GM23338 (cell line): ENCODE data around the gene GSTT2B. TPM values are rescaled to one million over a fixed set of nuclear protein-coding genes. Genes with fewer than 3 reads are reported as not detected.

ENCODE experiments used
- ATAC-seq: fragments of 200-7000 bp; cut with Tn5 transposase; 3 replicates; pipeline ENCODE4 v1.9.1; 2020
- DNase-seq: peaks from one replicate; pipeline ENCODE4 v3.0.0-alpha.2; 2015; ENCODE audit warnings: low spot score
- H2AFZ ChIP-seq: fragments of 200-600 bp; sonication (generic); 2 replicates; pipeline ENCODE4 v1.8.0; 2016; ENCODE audit warnings: antibody characterized with exemption, mild to moderate bottlenecking, moderate library complexity
- H3F3A ChIP-seq: fragments of 200-600 bp; sonication (generic); replicated peaks from 2 replicates; pipeline ENCODE4 v1.8.0; 2017; ENCODE audit warnings: antibody characterized with exemption, mixed run types, low read depth
- H3K27ac ChIP-seq: fragments of 200-600 bp; sonication (generic); 2 replicates; pipeline ENCODE4 v1.6.1; 2016; ENCODE audit warnings: low read depth
- H3K27me3 ChIP-seq: fragments of 200-600 bp; sonication (generic); 2 replicates; pipeline ENCODE4 v1.8.0; 2016; ENCODE audit warnings: mild to moderate bottlenecking, mixed run types, moderate library complexity; ENCODE audit not compliant: insufficient read depth
- H3K36me3 ChIP-seq: fragments of 200-600 bp; sonication (generic); 2 replicates; pipeline ENCODE4 v1.8.0; 2016; ENCODE audit warnings: mild to moderate bottlenecking; ENCODE audit not compliant: insufficient read depth
- H3K4me1 ChIP-seq: fragments of 200-600 bp; sonication (generic); 2 replicates; pipeline ENCODE4 v1.8.0; 2016; ENCODE audit warnings: mild to moderate bottlenecking, moderate library complexity; ENCODE audit not compliant: insufficient read depth
- H3K4me2 ChIP-seq: fragments of 200-600 bp; sonication (generic); 2 replicates; pipeline ENCODE4 v1.7.1; 2017; ENCODE audit warnings: mixed run types
- H3K4me3 ChIP-seq: fragments of 200-600 bp; sonication (generic); 2 replicates; pipeline ENCODE4 v1.6.1; 2016; ENCODE audit warnings: mixed run types
- H3K79me2 ChIP-seq: fragments of 200-600 bp; sonication (generic); replicated peaks from 2 replicates; pipeline ENCODE4 v1.8.0; 2017; ENCODE audit warnings: mild to moderate bottlenecking; ENCODE audit not compliant: insufficient read depth
- H3K9me2 ChIP-seq: fragments of 200-600 bp; sonication (generic); 2 replicates; pipeline ENCODE4 v1.8.0; 2017; ENCODE audit not compliant: insufficient read depth
- H4K20me1 ChIP-seq: fragments of 200-600 bp; sonication (generic); replicated peaks from 2 replicates; pipeline ENCODE4 v1.8.0; 2017; ENCODE audit warnings: mild to moderate bottlenecking; ENCODE audit not compliant: insufficient read depth
- H3K27ac Mint-ChIP-seq: 2 replicates; pipeline ENCODE4 v1.8.0; 2020; ENCODE audit warnings: inconsistent platforms, mild to moderate bottlenecking, moderate library complexity, mixed read lengths
- H3K27me3 Mint-ChIP-seq: 3 replicates; pipeline ENCODE4 v1.8.0; 2022; ENCODE audit warnings: low read depth, mild to moderate bottlenecking, moderate library complexity, mixed read lengths, inconsistent platforms; ENCODE audit not compliant: insufficient read depth, poor library complexity
- H3K36me3 Mint-ChIP-seq: 3 replicates; pipeline ENCODE4 v1.8.0; 2021; ENCODE audit warnings: low read depth, mild to moderate bottlenecking, inconsistent platforms, moderate library complexity, mixed read lengths
- H3K4me1 Mint-ChIP-seq: 3 replicates; pipeline ENCODE4 v1.8.0; 2020; ENCODE audit warnings: mild to moderate bottlenecking, inconsistent platforms, mixed read lengths
- H3K4me3 Mint-ChIP-seq: 3 replicates; pipeline ENCODE4 v1.8.0; 2021; ENCODE audit warnings: moderate library complexity, mild to moderate bottlenecking, inconsistent platforms, mixed read lengths
- H3K9me3 Mint-ChIP-seq: 3 replicates; pipeline ENCODE4 v1.8.0; 2020; ENCODE audit warnings: moderate library complexity, mild to moderate bottlenecking, inconsistent platforms, mixed read lengths
- CREB1 ChIP-seq: fragments of 250-450 bp; sonication (Bioruptor Pico); IDR thresholded peaks from 2 replicates; pipeline ENCODE4 v1.5.0; 2020; ENCODE audit warnings: low read depth, mild to moderate bottlenecking, moderate library complexity
- EZH2 ChIP-seq: fragments of 200-600 bp; sonication (generic); IDR thresholded peaks from one replicate; pipeline ENCODE4 v1.8.0; 2017; ENCODE audit warnings: antibody characterized with exemption, mild to moderate bottlenecking, low read depth; ENCODE audit not compliant: unreplicated experiment
- NANOG ChIP-seq: IDR thresholded peaks from 2 replicates; pipeline ENCODE4 v1.6.1; 2016; ENCODE audit warnings: antibody characterized with exemption, borderline replicate concordance
- STAT1 ChIP-seq: IDR thresholded peaks from one replicate; pipeline ENCODE4 v1.6.1; 2016; ENCODE audit warnings: antibody characterized with exemption; ENCODE audit not compliant: unreplicated experiment
- ZNF331 ChIP-seq: fragments of 250-450 bp; sonication (Bioruptor Pico); IDR thresholded peaks from 2 replicates; pipeline ENCODE4 v1.5.0; 2020; ENCODE audit warnings: low read depth, mild to moderate bottlenecking, moderate library complexity
- polyA plus RNA-seq: library from polyadenylated mRNA; unstranded; fragments of >200 nt; fragmentation: Nextera tagmentation; extraction: Ambion mirVana; gene quantifications from 2 replicates; pipeline ENCODE4 v1.2.1, GENCODE V29; 2016
- total RNA-seq: library from RNA; depleted of rRNA; stranded (reverse); fragments of >200 nt; shearing (Covaris generic); gene quantifications from 2 replicates; pipeline ENCODE4 v1.2.3, GENCODE V29; 2014
- TF ChIP-seq, protein P1 (sequence below): IDR thresholded peaks from 2 replicates; pipeline ENCODE4 v1.6.1; 2016; ENCODE audit warnings: antibody characterized with exemption
- TF ChIP-seq, protein P2 (sequence below): IDR thresholded peaks from one replicate; pipeline ENCODE4 v1.6.1; 2018; ENCODE audit warnings: antibody characterized with exemption; ENCODE audit not compliant: unreplicated experiment
- TF ChIP-seq, protein P3 (sequence below): fragments of 250-450 bp; sonication (Bioruptor Pico); IDR thresholded peaks from 2 replicates; pipeline ENCODE4 v1.5.0; 2020; ENCODE audit warnings: mild to moderate bottlenecking, moderate library complexity

GSTT2B gene
- total and polyA plus RNA-seq, 2 experiments from 2014 or later, result 5.7 to 17.2 TPM

DNA sequence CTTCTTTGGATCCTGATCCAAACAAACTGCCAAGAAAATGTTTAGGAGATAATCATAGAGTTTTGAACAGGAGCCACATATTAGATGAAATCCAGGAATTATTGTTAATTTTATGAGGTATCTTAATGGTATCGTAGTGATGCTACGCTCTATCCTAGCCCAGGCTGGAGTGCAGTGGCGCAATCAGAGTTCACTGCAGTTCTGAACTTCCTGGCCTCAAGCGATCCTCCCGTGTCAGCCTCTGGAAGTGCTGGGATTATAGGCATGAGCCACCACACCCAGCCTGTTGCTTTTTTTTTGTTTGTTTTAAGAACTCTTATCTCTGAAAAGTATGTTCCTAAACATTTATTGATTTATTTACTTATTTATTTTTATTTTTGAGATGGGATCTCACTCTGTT, 41.9 kb upstream of the GSTT2B start:
- H2AFZ ChIP-seq, result no peak overlapping the region
- ATAC-seq, result no peak

DNA sequence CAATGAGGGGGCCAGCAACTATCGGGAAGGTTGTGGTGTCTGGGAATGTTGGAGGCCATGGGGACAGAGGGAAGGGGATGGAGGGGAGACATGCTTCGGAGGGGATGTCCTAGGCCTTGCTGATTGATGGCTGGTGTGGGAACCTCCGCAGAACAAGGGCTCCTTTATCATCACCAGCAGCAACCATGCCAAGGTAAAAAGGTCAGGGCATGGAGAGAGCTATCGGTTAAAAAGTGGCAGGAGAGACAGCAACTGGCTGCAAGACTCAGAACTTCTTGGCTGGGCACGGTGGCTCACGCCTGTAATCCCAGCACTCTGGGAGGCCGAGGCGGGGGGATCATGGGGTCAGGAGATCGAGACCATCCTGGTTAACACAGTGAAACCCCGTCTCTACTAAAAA, 41.3 kb upstream of the GSTT2B start:
- Mint-ChIP-seq H3K27me3 (peaks cover 22% of the 10 kb centered on the region), H3K27ac (no peak overlapping the region)
- H3K79me2 ChIP-seq, result no peaks in the 10 kb centered on the region

More for the DNA sequence above, 41.9 kb upstream of the GSTT2B start:
- no peak overlapping the region for H3K4me3 Mint-ChIP-seq
- DNase-seq, result no peak
- H4K20me1 ChIP-seq, result no peaks in the 10 kb centered on the region
- no peaks in the 10 kb centered on the region for H3K36me3 Mint-ChIP-seq
- H3K27me3 Mint-ChIP-seq, result peaks cover 22% of the 10 kb centered on the region
- no peaks in the 10 kb centered on the region; the same call in 1 of the 2 replicates for H3K9me2 ChIP-seq
- H3F3A ChIP-seq, result 0 out of 2 replicates have a peak, but pooled peaks cover 4% of the 10 kb centered on the region
- peaks cover 7% of the 10 kb centered on the region for H3K4me1 Mint-ChIP-seq
- H3K4me3 ChIP-seq, result no peak overlapping the region
- TF ChIP-seq NANOG (no peak), EZH2 (no peak), STAT1 (no peak), CREB1 (CRISPR knock-in tag) (no peak)
- TF ChIP-seq, protein P1, sequence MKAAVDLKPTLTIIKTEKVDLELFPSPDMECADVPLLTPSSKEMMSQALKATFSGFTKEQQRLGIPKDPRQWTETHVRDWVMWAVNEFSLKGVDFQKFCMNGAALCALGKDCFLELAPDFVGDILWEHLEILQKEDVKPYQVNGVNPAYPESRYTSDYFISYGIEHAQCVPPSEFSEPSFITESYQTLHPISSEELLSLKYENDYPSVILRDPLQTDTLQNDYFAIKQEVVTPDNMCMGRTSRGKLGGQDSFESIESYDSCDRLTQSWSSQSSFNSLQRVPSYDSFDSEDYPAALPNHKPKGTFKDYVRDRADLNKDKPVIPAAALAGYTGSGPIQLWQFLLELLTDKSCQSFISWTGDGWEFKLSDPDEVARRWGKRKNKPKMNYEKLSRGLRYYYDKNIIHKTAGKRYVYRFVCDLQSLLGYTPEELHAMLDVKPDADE, result no peak
- H3K36me3 ChIP-seq, result no peaks in the 10 kb centered on the region
- H3K4me1 ChIP-seq, result peaks cover 8% of the 10 kb centered on the region; the same call in 1 of the 2 replicates
- H3K27ac ChIP-seq, result no peak overlapping the region
- H3K4me2 ChIP-seq, result no peak overlapping the region
- no peaks in the 10 kb centered on the region for H3K27me3 ChIP-seq
- no peak overlapping the region for H3K27ac Mint-ChIP-seq
- no peaks in the 10 kb centered on the region; the same call in 2 of the 3 replicates for H3K9me3 Mint-ChIP-seq
- H3K79me2 ChIP-seq, result no peaks in the 10 kb centered on the region

More for the DNA sequence above, 41.3 kb upstream of the GSTT2B start:
- Histone ChIP-seq H3K4me1 (peaks cover 8% of the 10 kb centered on the region; the same call in 1 of the 2 replicates), H3K36me3 (no peaks in the 10 kb centered on the region), H3K9me2 (no peaks in the 10 kb centered on the region; the same call in 1 of the 2 replicates), H4K20me1 (no peaks in the 10 kb centered on the region), H3K4me2 (no peak overlapping the region), H2AFZ (peak overlapping the region; percentile 98; the same call in 1 of the 2 replicates), H3F3A (0 out of 2 replicates have a peak, but pooled peaks cover 4% of the 10 kb centered on the region), H3K27ac (no peak overlapping the region), H3K27me3 (no peaks in the 10 kb centered on the region), H3K4me3 (no peak overlapping the region)
- peaks cover 7% of the 10 kb centered on the region for H3K4me1 Mint-ChIP-seq
- H3K4me3 Mint-ChIP-seq, result no peak overlapping the region
- DNase-seq (no peak), ATAC-seq (no peak)
- no peaks in the 10 kb centered on the region; the same call in 2 of the 3 replicates for H3K9me3 Mint-ChIP-seq
- no peaks in the 10 kb centered on the region for H3K36me3 Mint-ChIP-seq
- TF ChIP-seq, protein P2, sequence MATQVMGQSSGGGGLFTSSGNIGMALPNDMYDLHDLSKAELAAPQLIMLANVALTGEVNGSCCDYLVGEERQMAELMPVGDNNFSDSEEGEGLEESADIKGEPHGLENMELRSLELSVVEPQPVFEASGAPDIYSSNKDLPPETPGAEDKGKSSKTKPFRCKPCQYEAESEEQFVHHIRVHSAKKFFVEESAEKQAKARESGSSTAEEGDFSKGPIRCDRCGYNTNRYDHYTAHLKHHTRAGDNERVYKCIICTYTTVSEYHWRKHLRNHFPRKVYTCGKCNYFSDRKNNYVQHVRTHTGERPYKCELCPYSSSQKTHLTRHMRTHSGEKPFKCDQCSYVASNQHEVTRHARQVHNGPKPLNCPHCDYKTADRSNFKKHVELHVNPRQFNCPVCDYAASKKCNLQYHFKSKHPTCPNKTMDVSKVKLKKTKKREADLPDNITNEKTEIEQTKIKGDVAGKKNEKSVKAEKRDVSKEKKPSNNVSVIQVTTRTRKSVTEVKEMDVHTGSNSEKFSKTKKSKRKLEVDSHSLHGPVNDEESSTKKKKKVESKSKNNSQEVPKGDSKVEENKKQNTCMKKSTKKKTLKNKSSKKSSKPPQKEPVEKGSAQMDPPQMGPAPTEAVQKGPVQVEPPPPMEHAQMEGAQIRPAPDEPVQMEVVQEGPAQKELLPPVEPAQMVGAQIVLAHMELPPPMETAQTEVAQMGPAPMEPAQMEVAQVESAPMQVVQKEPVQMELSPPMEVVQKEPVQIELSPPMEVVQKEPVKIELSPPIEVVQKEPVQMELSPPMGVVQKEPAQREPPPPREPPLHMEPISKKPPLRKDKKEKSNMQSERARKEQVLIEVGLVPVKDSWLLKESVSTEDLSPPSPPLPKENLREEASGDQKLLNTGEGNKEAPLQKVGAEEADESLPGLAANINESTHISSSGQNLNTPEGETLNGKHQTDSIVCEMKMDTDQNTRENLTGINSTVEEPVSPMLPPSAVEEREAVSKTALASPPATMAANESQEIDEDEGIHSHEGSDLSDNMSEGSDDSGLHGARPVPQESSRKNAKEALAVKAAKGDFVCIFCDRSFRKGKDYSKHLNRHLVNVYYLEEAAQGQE, result no peak
- no peak for TF ChIP-seq ZNF331 (CRISPR knock-in tag)
- TF ChIP-seq, protein P1, result no peak
- TF ChIP-seq, protein P3, sequence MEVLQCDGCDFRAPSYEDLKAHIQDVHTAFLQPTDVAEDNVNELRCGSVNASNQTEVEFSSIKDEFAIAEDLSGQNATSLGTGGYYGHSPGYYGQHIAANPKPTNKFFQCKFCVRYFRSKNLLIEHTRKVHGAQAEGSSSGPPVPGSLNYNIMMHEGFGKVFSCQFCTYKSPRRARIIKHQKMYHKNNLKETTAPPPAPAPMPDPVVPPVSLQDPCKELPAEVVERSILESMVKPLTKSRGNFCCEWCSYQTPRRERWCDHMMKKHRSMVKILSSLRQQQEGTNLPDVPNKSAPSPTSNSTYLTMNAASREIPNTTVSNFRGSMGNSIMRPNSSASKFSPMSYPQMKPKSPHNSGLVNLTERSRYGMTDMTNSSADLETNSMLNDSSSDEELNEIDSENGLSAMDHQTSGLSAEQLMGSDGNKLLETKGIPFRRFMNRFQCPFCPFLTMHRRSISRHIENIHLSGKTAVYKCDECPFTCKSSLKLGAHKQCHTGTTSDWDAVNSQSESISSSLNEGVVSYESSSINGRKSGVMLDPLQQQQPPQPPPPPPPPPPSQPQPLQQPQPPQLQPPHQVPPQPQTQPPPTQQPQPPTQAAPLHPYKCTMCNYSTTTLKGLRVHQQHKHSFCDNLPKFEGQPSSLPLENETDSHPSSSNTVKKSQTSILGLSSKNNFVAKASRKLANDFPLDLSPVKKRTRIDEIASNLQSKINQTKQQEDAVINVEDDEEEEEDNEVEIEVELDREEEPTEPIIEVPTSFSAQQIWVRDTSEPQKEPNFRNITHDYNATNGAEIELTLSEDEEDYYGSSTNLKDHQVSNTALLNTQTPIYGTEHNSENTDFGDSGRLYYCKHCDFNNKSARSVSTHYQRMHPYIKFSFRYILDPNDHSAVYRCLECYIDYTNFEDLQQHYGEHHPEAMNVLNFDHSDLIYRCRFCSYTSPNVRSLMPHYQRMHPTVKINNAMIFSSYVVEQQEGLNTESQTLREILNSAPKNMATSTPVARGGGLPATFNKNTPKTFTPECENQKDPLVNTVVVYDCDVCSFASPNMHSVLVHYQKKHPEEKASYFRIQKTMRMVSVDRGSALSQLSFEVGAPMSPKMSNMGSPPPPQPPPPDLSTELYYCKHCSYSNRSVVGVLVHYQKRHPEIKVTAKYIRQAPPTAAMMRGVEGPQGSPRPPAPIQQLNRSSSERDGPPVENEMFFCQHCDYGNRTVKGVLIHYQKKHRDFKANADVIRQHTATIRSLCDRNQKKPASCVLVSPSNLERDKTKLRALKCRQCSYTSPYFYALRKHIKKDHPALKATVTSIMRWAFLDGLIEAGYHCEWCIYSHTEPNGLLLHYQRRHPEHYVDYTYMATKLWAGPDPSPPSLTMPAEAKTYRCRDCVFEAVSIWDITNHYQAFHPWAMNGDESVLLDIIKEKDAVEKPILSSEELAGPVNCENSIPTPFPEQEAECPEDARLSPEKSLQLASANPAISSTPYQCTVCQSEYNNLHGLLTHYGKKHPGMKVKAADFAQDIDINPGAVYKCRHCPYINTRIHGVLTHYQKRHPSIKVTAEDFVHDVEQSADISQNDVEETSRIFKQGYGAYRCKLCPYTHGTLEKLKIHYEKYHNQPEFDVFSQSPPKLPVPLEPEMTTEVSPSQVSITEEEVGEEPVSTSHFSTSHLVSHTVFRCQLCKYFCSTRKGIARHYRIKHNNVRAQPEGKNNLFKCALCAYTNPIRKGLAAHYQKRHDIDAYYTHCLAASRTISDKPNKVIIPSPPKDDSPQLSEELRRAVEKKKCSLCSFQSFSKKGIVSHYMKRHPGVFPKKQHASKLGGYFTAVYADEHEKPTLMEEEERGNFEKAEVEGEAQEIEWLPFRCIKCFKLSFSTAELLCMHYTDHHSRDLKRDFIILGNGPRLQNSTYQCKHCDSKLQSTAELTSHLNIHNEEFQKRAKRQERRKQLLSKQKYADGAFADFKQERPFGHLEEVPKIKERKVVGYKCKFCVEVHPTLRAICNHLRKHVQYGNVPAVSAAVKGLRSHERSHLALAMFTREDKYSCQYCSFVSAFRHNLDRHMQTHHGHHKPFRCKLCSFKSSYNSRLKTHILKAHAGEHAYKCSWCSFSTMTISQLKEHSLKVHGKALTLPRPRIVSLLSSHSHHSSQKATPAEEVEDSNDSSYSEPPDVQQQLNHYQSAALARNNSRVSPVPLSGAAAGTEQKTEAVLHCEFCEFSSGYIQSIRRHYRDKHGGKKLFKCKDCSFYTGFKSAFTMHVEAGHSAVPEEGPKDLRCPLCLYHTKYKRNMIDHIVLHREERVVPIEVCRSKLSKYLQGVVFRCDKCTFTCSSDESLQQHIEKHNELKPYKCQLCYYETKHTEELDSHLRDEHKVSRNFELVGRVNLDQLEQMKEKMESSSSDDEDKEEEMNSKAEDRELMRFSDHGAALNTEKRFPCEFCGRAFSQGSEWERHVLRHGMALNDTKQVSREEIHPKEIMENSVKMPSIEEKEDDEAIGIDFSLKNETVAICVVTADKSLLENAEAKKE (CRISPR knock-in tag), result no peak
